ENCODE data around the gene NOC3L.
"Not testable (repeated sequence)": the region's sequence is repeated elsewhere in the genome, so short reads cannot be mapped to it uniquely, and the experiment has no call there.

The NOC3L gene

GRCh38 chr10:94358480-94358879 lies 4.3 kb downstream of the NOC3L start:
- H3K9me3 ChIP-seq (ENCODE audit: insufficient read depth, low read depth, low read length), result no peaks in the 10 kb centered on the region
- no peak overlapping the region for H3K27ac ChIP-seq (ENCODE audit: low read depth, low read length)
- WGBS, result 63% methylated on average over 2 of the region's 2 CpGs
- peaks cover 13% of the 10 kb centered on the region for H3K4me1 ChIP-seq (ENCODE audit: insufficient read depth, low read length)
- H3K27me3 ChIP-seq (ENCODE audit: insufficient read depth, low read length), result peaks cover 5% of the 10 kb centered on the region
- peaks cover 80% of the 10 kb centered on the region for H3K36me3 ChIP-seq (ENCODE audit: insufficient read depth, low read length)
- H3K4me3 ChIP-seq (ENCODE audit: low read length), result no peak overlapping the region
- 0 out of 2 replicates have a peak overlapping the region, but pooled peaks have one; percentile 2 for H3K9ac ChIP-seq (ENCODE audit: low read depth, low read length)

DNA sequence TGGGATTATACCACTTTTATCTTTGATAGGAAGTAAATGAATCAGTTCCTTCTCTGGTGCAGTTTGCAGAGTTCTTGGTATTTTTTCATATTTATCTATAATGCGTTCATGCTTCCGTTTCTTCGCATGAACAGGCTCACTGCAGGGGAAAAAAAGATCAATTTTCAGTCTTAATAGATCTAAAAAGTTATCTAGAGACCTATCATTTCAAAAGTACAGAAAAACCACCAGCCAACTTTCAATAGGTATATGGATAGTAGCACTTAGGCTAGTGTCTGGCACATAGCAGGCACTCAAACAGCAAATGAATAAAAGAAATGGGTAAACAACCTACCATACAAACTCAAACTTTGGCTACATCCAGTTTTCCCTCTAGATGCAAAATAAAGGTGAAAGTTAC lies 5.5 kb downstream of the NOC3L start:
- H3K9ac ChIP-seq (ENCODE audit: low read depth, low read length), result no peak overlapping the region
- WGBS, result 94% methylated on average over 2 of the region's 3 CpGs
- H3K4me1 ChIP-seq (ENCODE audit: insufficient read depth, low read length), result peaks cover 13% of the 10 kb centered on the region
- no peak overlapping the region for H3K4me3 ChIP-seq (ENCODE audit: low read length)
- H3K27ac ChIP-seq (ENCODE audit: low read depth, low read length), result no peak overlapping the region
- H3K27me3 ChIP-seq (ENCODE audit: insufficient read depth, low read length), result no peaks in the 10 kb centered on the region
- H3K9me3 ChIP-seq (ENCODE audit: insufficient read depth, low read depth, low read length), result no peaks in the 10 kb centered on the region
- H3K36me3 ChIP-seq (ENCODE audit: insufficient read depth, low read length), result peaks cover 93% of the 10 kb centered on the region

DNA sequence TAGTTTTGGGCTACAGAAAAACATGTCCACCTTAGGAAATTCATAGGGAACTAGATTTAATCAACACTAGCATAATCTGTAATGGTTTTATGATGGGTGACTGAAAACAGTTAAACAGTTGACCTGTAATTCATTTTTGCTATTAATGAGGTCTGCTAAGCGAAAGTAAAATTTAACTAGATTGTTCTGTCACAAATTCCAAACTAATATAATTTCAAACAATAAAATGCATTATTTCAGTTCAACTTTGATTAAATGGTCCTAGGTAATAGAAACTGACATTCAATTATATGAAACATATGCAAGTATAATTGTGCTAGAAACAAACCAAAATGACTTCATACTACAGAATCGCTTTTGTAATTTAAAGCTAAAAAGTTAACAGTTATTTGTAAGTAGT lies 6.9 kb downstream of the NOC3L start:
- Histone ChIP-seq H3K4me3 (ENCODE audit: low read length) (no peak overlapping the region), H3K36me3 (ENCODE audit: insufficient read depth, low read length) (peaks cover 99% of the 10 kb centered on the region)
- 100% methylated on average over 1 of the region's 2 CpGs for WGBS

DNA sequence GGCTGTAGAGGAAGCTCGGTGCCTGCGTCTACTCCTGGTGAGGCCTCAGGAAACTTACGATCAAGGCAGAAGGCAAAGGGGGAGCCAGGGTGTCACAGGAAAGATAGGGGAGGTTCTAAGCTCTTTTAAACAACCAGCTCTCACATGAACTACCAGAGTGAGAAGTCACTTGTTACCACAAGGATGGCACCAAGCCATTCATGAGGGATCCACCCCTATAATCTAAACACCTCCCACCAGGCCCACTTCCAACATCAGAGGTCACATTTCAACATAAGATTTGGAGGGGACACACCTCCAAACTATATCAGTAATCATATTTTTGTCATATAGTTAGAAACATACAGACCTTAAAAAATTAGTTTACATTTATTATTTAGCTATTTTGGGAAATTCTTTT lies 9.4 kb downstream of the NOC3L start:
- Histone ChIP-seq H3K36me3 (ENCODE audit: insufficient read depth, low read length) (peaks cover 99% of the 10 kb centered on the region), H3K27ac (ENCODE audit: low read depth, low read length) (no peak overlapping the region), H3K4me3 (ENCODE audit: low read length) (no peak overlapping the region), H3K4me1 (ENCODE audit: insufficient read depth, low read length) (no peaks in the 10 kb centered on the region), H3K9ac (ENCODE audit: low read depth, low read length) (no peak overlapping the region), H3K27me3 (ENCODE audit: insufficient read depth, low read length) (no peaks in the 10 kb centered on the region), H3K9me3 (ENCODE audit: insufficient read depth, low read depth, low read length) (no peaks in the 10 kb centered on the region)
- 95% methylated on average over 3 of the region's 3 CpGs for WGBS

More for the DNA sequence above, 6.9 kb downstream of the NOC3L start:
- Histone ChIP-seq H3K9ac (ENCODE audit: low read depth, low read length) (no peak overlapping the region), H3K9me3 (ENCODE audit: insufficient read depth, low read depth, low read length) (no peaks in the 10 kb centered on the region), H3K4me1 (ENCODE audit: insufficient read depth, low read length) (peaks cover 3% of the 10 kb centered on the region; the same call in 1 of the 2 replicates), H3K27me3 (ENCODE audit: insufficient read depth, low read length) (no peaks in the 10 kb centered on the region), H3K27ac (ENCODE audit: low read depth, low read length) (no peak overlapping the region)

- H3K27ac ChIP-seq (ENCODE audit: low read depth, low read length), result no peak overlapping the region
- no peaks in the 10 kb centered on the region for H3K9me3 ChIP-seq (ENCODE audit: insufficient read depth, low read depth, low read length)
- H3K36me3 ChIP-seq (ENCODE audit: insufficient read depth, low read length), result peaks cover 99% of the 10 kb centered on the region
These were observed 11.7 kb downstream of the NOC3L start for GRCh38 chr10:94351089-94351488.

DNA sequence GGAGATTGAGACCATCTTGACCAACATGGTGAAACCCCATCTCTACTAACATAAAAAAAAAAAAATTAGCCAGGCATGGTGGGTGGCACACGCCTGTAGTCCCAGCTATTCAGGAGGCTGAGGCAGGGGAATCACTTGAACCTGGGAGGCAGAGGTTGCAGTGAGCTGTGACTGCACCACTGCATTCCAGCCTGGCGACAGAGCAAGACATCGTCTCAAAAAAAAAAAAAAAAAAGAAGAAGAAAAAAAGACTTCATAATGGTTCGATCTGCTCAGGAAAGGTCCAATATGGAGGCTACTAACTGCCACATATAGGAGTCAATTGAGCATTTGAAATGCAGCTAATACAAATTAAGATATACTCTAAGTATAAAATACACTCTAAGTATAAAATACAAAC lies 12.2 kb downstream of the NOC3L start:
- H3K36me3 ChIP-seq (ENCODE audit: insufficient read depth, low read length), result peaks cover 99% of the 10 kb centered on the region
- H3K4me1 ChIP-seq (ENCODE audit: insufficient read depth, low read length); H3K9ac ChIP-seq (ENCODE audit: low read depth, low read length); H3K4me3 ChIP-seq (ENCODE audit: low read length); H3K27me3 ChIP-seq (ENCODE audit: insufficient read depth, low read length); H3K27ac ChIP-seq (ENCODE audit: low read depth, low read length); H3K9me3 ChIP-seq (ENCODE audit: insufficient read depth, low read depth, low read length): not testable (repeated sequence)
- 96% methylated on average over 3 of the region's 4 CpGs for WGBS

More at GRCh38 chr10:94351089-94351488, 11.7 kb downstream of the NOC3L start:
- Histone ChIP-seq H3K27me3 (ENCODE audit: insufficient read depth, low read length) (no peaks in the 10 kb centered on the region), H3K4me3 (ENCODE audit: low read length) (no peak overlapping the region), H3K9ac (ENCODE audit: low read depth, low read length) (no peak overlapping the region), H3K4me1 (ENCODE audit: insufficient read depth, low read length) (no peaks in the 10 kb centered on the region)

DNA sequence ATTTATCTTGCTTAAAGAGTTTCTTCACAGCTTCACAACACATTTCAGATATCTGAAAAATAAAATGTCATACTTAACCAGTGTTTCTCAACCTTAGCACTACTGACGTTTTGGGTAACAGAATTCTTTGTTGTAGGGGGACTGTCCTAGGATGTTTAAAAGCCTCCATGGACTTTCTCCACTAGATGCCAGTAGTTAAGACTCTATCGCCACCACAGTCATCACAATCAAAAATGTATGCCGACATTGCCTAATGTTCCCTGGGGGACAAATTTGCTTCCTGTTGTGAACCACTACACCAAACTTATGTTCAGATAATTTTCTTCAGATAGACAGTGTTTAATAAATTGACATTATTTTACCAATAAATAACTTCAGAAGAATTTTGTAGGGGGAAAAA lies 13.4 kb downstream of the NOC3L start:
- no peaks in the 10 kb centered on the region for H3K4me1 ChIP-seq (ENCODE audit: insufficient read depth, low read length)
- no peak overlapping the region for H3K4me3 ChIP-seq (ENCODE audit: low read length)
- H3K9me3 ChIP-seq (ENCODE audit: insufficient read depth, low read depth, low read length), result no peaks in the 10 kb centered on the region
- no peak overlapping the region for H3K9ac ChIP-seq (ENCODE audit: low read depth, low read length)
- H3K36me3 ChIP-seq (ENCODE audit: insufficient read depth, low read length), result peaks cover 99% of the 10 kb centered on the region
- 92% methylated on average over 3 of the region's 3 CpGs for WGBS
- no peak overlapping the region for H3K27ac ChIP-seq (ENCODE audit: low read depth, low read length)
- no peaks in the 10 kb centered on the region for H3K27me3 ChIP-seq (ENCODE audit: insufficient read depth, low read length)

- WGBS, result 98% methylated on average over 4 of the region's 6 CpGs
- no peak overlapping the region for H3K9ac ChIP-seq (ENCODE audit: low read depth, low read length)
These were observed 18.1 kb downstream of the NOC3L start for GRCh38 chr10:94344522-94345122.

GRCh38 chr10:94343151-94343550 lies 19.6 kb downstream of the NOC3L start:
- Histone ChIP-seq H3K9ac (ENCODE audit: low read depth, low read length) (no peak overlapping the region), H3K36me3 (ENCODE audit: insufficient read depth, low read length) (peaks cover 97% of the 10 kb centered on the region), H3K4me1 (ENCODE audit: insufficient read depth, low read length) (no peaks in the 10 kb centered on the region), H3K4me3 (ENCODE audit: low read length) (no peak overlapping the region), H3K27ac (ENCODE audit: low read depth, low read length) (no peak overlapping the region), H3K27me3 (ENCODE audit: insufficient read depth, low read length) (no peaks in the 10 kb centered on the region), H3K9me3 (ENCODE audit: insufficient read depth, low read depth, low read length) (no peaks in the 10 kb centered on the region)
- 98% methylated on average over 3 of the region's 3 CpGs for WGBS

More at GRCh38 chr10:94344522-94345122, 18.1 kb downstream of the NOC3L start:
- H3K27me3 ChIP-seq (ENCODE audit: insufficient read depth, low read length), result no peaks in the 10 kb centered on the region
- H3K4me1 ChIP-seq (ENCODE audit: insufficient read depth, low read length), result no peaks in the 10 kb centered on the region
- H3K36me3 ChIP-seq (ENCODE audit: insufficient read depth, low read length), result peaks cover 97% of the 10 kb centered on the region
- no peak overlapping the region for H3K27ac ChIP-seq (ENCODE audit: low read depth, low read length)
- H3K4me3 ChIP-seq (ENCODE audit: low read length), result no peak overlapping the region
- H3K9me3 ChIP-seq (ENCODE audit: insufficient read depth, low read depth, low read length), result no peaks in the 10 kb centered on the region

DNA sequence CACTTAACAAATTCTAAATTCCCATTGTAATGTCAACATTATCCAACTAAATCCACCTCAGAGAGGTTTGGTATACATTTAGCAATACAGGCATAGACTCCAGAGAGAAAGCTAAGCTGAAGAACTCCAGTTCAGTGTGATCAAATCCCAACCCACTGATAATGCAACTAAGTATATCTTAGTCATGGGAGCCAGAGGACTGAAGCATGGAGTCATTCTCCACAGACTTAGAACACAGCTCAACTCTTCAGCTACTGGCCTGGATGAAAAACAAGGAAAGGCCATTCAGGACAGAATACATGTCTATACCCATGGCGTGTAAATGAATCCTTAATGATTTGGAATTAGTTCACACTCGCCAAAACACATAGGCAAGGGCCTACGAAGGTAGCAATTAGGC lies 27.9 kb downstream of the NOC3L start:
- Histone ChIP-seq H3K4me1 (ENCODE audit: insufficient read depth, low read length) (no peaks in the 10 kb centered on the region), H3K36me3 (ENCODE audit: insufficient read depth, low read length) (peaks cover 97% of the 10 kb centered on the region), H3K4me3 (ENCODE audit: low read length) (no peak overlapping the region), H3K27ac (ENCODE audit: low read depth, low read length) (no peak overlapping the region), H3K27me3 (ENCODE audit: insufficient read depth, low read length) (no peaks in the 10 kb centered on the region), H3K9me3 (ENCODE audit: insufficient read depth, low read depth, low read length) (no peaks in the 10 kb centered on the region), H3K9ac (ENCODE audit: low read depth, low read length) (no peak overlapping the region)
- WGBS, result 95% methylated on average over 3 of the region's 3 CpGs

DNA sequence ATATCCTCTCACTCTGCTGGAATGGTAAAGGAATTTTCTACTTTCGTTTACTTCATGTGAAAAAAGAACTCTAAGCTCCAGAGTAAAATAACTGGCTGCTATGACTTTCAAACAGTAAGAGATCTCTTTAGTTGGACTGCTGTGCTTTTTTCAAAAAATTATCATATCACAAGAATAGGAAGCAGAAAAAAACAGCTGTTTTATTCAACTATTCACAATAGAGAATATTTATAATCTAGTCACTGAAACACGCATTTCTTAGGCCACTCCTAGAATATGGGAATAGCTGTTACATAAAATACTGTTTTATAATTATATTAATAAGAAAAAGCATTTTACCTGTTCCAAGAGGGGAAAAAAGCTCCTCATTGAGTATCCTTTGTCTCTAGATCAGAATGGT lies 29.7 kb downstream of the NOC3L start:
- Histone ChIP-seq H3K9ac (ENCODE audit: low read depth, low read length) (no peak overlapping the region), H3K4me1 (ENCODE audit: insufficient read depth, low read length) (no peaks in the 10 kb centered on the region), H3K27ac (ENCODE audit: low read depth, low read length) (no peak overlapping the region), H3K27me3 (ENCODE audit: insufficient read depth, low read length) (no peaks in the 10 kb centered on the region), H3K4me3 (ENCODE audit: low read length) (no peak overlapping the region), H3K36me3 (ENCODE audit: insufficient read depth, low read length) (peaks cover 97% of the 10 kb centered on the region), H3K9me3 (ENCODE audit: insufficient read depth, low read depth, low read length) (no peaks in the 10 kb centered on the region)
- no CpG with 5 or more reads among the region's 2 CpGs for WGBS

DNA sequence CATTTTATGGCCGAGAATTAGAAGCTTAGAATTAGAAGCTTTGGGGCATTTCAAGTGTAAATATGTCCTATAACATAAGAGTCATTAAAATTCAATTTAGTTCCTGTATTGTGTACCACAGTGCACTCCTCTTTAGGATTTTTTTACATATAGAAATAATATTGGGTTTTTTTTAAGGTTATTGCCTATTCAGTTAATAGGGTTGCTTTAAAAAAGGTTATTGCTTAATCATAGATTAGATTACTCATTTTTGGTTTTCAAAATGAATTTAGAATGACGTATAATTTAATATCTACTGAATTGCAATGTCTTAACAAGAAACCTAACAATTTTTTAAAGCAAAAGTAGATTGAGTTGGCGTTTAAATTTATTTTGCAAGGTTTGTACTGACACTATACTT lies 34.1 kb downstream of the NOC3L start:
- 91% methylated on average over 1 of the region's 3 CpGs for WGBS
- H3K36me3 ChIP-seq (ENCODE audit: insufficient read depth, low read length), result peaks cover 94% of the 10 kb centered on the region
- no peak overlapping the region for H3K4me3 ChIP-seq (ENCODE audit: low read length)
- H3K9me3 ChIP-seq (ENCODE audit: insufficient read depth, low read depth, low read length), result no peaks in the 10 kb centered on the region
- no peaks in the 10 kb centered on the region for H3K27me3 ChIP-seq (ENCODE audit: insufficient read depth, low read length)
- no peak overlapping the region for H3K9ac ChIP-seq (ENCODE audit: low read depth, low read length)
- no peaks in the 10 kb centered on the region for H3K4me1 ChIP-seq (ENCODE audit: insufficient read depth, low read length)
- no peak overlapping the region for H3K27ac ChIP-seq (ENCODE audit: low read depth, low read length)

All from HUES64 (cell line).